Adrenal gland (tissue), 12 donors: Measurements from ENCODE around the gene FHL3. TPM values are rescaled to one million over a fixed set of nuclear protein-coding genes. Genes with fewer than 3 reads are reported as not detected.
"Not testable (repeated sequence)": the region's sequence is repeated elsewhere in the genome, so short reads cannot be mapped to it uniquely, and the experiment has no call there.

Experiments
- DNase-seq, 7 donors: peaks; one replicate each; pipeline ENCODE4 v3.0.0-alpha.2; 2019 to 2020
- H3K27ac ChIP-seq, 5 donors: fragments of 200-600 bp; sonication (generic) in 4 of 5; 1 replicate in 3 of 5; 2 replicates in 2 of 5; pipeline versions ENCODE4 v1.5.1 to v1.8.0; 2016 to 2020; ENCODE audit warnings: mild to moderate bottlenecking in 1 of 5
- H3K27me3 ChIP-seq: fragments of 200-600 bp; 2 replicates; pipeline ENCODE4 v1.8.0; 2021
- H3K36me3 ChIP-seq, 2 donors: fragments of 200-600 bp; replicated peaks in 1 of 2; 1 replicate in 1 of 2; 2 replicates in 1 of 2; pipeline versions ENCODE4 v1.5.1 to v1.8.0; 2018 to 2022
- H3K4me1 ChIP-seq, 2 donors: fragments of 200-600 bp; replicated peaks in 1 of 2; 1 replicate in 1 of 2; 2 replicates in 1 of 2; pipeline versions ENCODE4 v1.5.1 to v1.8.0; 2018 to 2021
- H3K4me3 ChIP-seq, 4 donors: fragments of 200-600 bp; sonication (generic) in 3 of 4; one replicate each; pipeline ENCODE4 v1.5.1; 2016 to 2018
- H3K9me3 ChIP-seq, 3 donors: fragments of 200-600 bp; sonication (generic) in 1 of 3; replicated peaks in 1 of 3; 1 replicate in 2 of 3; 2 replicates in 1 of 3; pipeline versions ENCODE4 v1.5.1 to v1.8.0; 2016 to 2021
- POLR2A ChIP-seq, 2 donors: fragments of 450-650 bp; IDR thresholded peaks; one replicate each; pipeline ENCODE4 v1.6.1; 2017; ENCODE audit warnings: antibody characterized with exemption in 2 of 2, mild to moderate bottlenecking in 2 of 2, moderate library complexity in 1 of 2
- WGBS, 4 donors: extraction: QIAGEN DNeasy Blood & Tissue Kit in 2 of 4; methylation state at CpG; one replicate each; pipeline versions ENCODE4 v1.1.5 to v1.1.7; 2013 to 2017; 5-methylcytosine and 5-hydroxymethylcytosine counted together
- intact Hi-C, 2 donors: fragments of 100-400 bp; cut with DNase I; formaldehyde crosslinking; loops; one replicate each; pipeline versions ENCODE4 v1.14.1 to v1.15.0; 2022 to 2023
- polyA plus RNA-seq, 3 donors: library from polyadenylated mRNA; stranded (reverse); fragments of 200-250 nt in 2 of 3; fragments of 350-450 nt in 1 of 3; fragmentation: Illumina TruSeq in 1 of 3; extraction: RNeasy Lipid Tissue Mini Kit (QIAGEN cat#74804) in 1 of 3; gene quantifications; one replicate each; pipeline ENCODE4 v1.2.3, GENCODE V29; 2013 to 2014
- total RNA-seq, 9 donors: library from RNA; depleted of rRNA in 4 of 9; stranded (reverse); fragments of >200 nt in 4 of 9; fragments of 120-200 nt in 1 of 9; fragmentation: NEBNext Ultra II Directional in 1 of 9; extraction: Animal tissue kit (Norgen Biotek cat#: 25700) in 1 of 9; gene quantifications; one replicate each; pipeline versions ENCODE4 v1.1.0 to v1.2.4, GENCODE V29; 2013 to 2023
- TF ChIP-seq, protein P1 (sequence below), 6 experiments: fragments of 450-650 bp in 4 of 6; fragments of 200-600 bp in 2 of 6; sonication (generic) in 1 of 6; IDR thresholded peaks; 1 replicate in 5 of 6; 2 replicates in 1 of 6; pipeline versions ENCODE4 v1.5.1 to v1.8.0; 2016 to 2021; ENCODE audit warnings: antibody characterized with exemption in 6 of 6, mild to moderate bottlenecking in 2 of 6, moderate library complexity in 1 of 6
- donor health status: healthy with polysubstance abuse.
- donor health status: Bipolar disorder and iron deficiency.
- donor health status: DM: yes; HTN: yes; CAD: no.
- donor health status: DM: no; HTN: no; CAD: no.
- donor health status: DM: no; HTN: no; CAD: no.
- donor health status: DM: yes; HTN: yes; CAD: no.

FHL3 gene
- total and polyA plus RNA-seq, 12 donors: 5.8 to 47.6 (median 23.2) TPM

DNA sequence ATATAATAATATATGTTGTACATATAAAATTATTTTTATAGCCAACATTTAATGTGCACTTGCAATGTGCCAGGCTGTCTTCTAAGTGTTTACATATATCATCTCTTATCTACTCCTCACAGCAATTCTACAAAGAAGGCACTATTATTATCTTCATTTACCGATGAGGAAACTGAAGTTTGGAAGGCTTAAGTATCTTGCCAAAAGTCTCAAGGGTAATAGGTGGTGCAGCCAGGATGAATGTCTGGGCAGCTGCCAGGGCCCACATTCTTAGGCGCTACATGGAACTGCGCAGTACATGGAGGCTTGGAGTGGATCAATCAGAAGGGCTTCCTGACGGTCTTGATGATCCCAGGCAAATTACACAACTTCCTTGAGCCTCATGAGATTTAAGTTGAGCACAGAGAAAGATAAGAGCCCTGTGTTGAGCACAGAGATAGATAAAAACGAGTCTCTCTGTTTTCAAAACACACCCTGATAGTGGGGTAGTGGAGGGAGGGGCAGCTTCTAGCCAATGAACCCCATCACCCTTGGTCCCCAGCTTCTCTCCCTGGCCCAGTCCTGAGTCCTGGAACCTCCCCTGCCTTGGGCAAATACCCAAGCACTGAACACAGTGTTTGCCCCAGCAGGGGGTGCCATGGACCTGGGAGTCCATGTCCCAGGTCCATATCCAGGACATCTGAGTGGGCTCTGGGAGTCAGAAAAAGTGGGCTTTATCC, 32.1 kb upstream of the FHL3 start:
- intact Hi-C loops: no loop called here
- peak in 1 of 7 donors; percentile 48 for DNase-seq
- Histone ChIP-seq H3K36me3 (no peaks in the 10 kb centered on the region), H3K4me1 (peaks cover 0 to 6% of the 10 kb centered on the region in 2 donors), H3K27ac (no peak overlapping the region), H3K4me3 (no peak overlapping the region), H3K9me3 (no peaks in the 10 kb centered on the region), H3K27me3 (no peaks in the 10 kb centered on the region)
- WGBS, 4 donors: 35 to 52% (median 39%) methylated on average over 5 of the region's 5 CpGs
- TF ChIP-seq, protein P1, sequence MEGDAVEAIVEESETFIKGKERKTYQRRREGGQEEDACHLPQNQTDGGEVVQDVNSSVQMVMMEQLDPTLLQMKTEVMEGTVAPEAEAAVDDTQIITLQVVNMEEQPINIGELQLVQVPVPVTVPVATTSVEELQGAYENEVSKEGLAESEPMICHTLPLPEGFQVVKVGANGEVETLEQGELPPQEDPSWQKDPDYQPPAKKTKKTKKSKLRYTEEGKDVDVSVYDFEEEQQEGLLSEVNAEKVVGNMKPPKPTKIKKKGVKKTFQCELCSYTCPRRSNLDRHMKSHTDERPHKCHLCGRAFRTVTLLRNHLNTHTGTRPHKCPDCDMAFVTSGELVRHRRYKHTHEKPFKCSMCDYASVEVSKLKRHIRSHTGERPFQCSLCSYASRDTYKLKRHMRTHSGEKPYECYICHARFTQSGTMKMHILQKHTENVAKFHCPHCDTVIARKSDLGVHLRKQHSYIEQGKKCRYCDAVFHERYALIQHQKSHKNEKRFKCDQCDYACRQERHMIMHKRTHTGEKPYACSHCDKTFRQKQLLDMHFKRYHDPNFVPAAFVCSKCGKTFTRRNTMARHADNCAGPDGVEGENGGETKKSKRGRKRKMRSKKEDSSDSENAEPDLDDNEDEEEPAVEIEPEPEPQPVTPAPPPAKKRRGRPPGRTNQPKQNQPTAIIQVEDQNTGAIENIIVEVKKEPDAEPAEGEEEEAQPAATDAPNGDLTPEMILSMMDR (IDR thresholded peaks at IDR 0.05): peak in 2 of 6 experiments; percentile 18 to 32
- TF ChIP-seq POLR2A (IDR thresholded peaks at IDR 0.05): no peak

DNA sequence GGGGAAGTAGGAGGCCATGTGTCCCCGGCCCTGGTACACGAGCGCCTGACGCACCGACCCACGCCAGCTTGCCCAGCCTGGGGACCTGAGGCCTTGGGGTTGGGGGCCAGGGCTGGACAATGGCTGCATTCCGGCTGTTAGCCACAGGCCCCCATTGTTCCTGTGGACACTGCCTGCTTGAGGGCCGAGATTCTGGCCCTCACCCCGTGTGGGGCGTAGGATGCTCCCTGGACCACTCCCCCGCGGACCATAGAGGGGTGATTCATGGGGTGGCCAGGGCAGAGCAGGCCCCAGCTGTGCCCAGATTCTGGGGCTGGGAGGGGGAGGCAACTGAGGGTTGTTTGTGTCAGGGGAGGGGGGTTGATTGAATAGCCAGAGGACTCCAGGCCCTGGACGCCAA, 29.6 kb upstream of the FHL3 start:
- intact Hi-C loops: no loop called here
- DNase-seq: no peak
- no peak overlapping the region for H3K4me3 ChIP-seq
- no peaks in the 10 kb centered on the region for H3K36me3 ChIP-seq
- TF ChIP-seq, protein P1 (IDR thresholded peaks at IDR 0.05): no peak
- no peak for TF ChIP-seq POLR2A (IDR thresholded peaks at IDR 0.05)
- no peaks in the 10 kb centered on the region for H3K27me3 ChIP-seq
- H3K4me1 ChIP-seq: peaks cover 19 to 26% of the 10 kb centered on the region in 2 donors
- no peaks in the 10 kb centered on the region for H3K9me3 ChIP-seq
- 90 to 98% (median 93%) methylated on average over 7 to 13 of the region's 13 CpGs for WGBS, 4 donors
- no peak overlapping the region for H3K27ac ChIP-seq

DNA sequence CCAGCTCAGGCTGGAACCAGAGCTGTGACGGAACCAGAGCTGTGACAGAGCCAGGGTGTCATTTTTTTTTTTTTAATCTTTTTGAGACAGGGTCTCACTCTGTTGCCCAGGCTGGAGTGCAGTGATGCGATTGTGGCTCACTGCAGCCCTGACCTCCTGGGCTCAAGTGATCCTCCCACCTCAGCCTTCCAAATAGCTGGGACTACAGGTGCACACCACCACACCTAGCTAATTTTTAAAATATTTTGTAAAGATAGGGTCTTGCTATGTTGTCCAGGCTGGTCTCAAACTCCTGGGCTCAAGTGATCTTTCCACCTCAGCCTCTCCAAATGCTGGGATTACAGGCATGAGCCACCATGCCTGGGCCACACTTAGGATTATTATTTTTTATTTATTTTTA, 27.7 kb upstream of the FHL3 start:
- intact Hi-C loops, DNase-seq, H3K36me3 ChIP-seq, H3K4me3 ChIP-seq, H3K27ac ChIP-seq, H3K9me3 ChIP-seq, H3K27me3 ChIP-seq: not testable (repeated sequence)
- peaks cover 29 to 40% of the 10 kb centered on the region in 2 donors for H3K4me1 ChIP-seq
- WGBS, 4 donors: 88 to 100% (median 92%) methylated on average over 2 of the region's 2 CpGs

DNA sequence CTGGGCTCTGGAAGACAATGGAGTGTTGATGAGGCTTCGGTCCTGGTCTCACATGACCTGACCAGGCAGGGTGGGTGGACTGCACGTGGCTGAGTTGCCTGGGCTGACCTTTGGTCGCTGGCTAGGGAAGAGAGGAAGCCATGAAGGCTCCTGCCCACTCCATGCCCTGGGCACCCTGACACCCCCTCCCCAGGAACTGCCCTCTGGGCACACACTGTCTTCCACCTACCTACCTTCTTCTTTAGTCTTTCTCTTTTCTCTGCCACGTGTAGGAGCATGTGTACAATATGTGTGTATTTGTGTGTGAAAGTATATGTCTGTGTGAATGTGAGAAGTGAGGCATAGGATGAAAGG, 26.2 kb upstream of the FHL3 start:
- H3K27me3 ChIP-seq: no peaks in the 10 kb centered on the region
- no peak for TF ChIP-seq POLR2A (IDR thresholded peaks at IDR 0.05)
- TF ChIP-seq, protein P1 (IDR thresholded peaks at IDR 0.05): no peak
- peak overlapping the region; percentile 51 to 96 (median 89) for H3K27ac ChIP-seq
- H3K4me3 ChIP-seq: no peak overlapping the region
- H3K9me3 ChIP-seq: no peaks in the 10 kb centered on the region
- H3K36me3 ChIP-seq: no peaks in the 10 kb centered on the region
- WGBS, 4 donors: 47 to 56% (median 54%) methylated on average over 3 to 4 of the region's 4 CpGs
- intact Hi-C loops: no loop called here
- H3K4me1 ChIP-seq: peaks cover 32 to 38% of the 10 kb centered on the region in 2 donors
- peak in 4 of 7 donors; percentile 29 to 37 (median 32) for DNase-seq
